ENCODE measurements around the gene CYP3A4. TPM values are rescaled to one million over a fixed set of nuclear protein-coding genes. Genes with fewer than 3 reads are reported as not detected.

Gene CYP3A4
- total and polyA plus RNA-seq, 9 of the 15 experiments (the other 6 are each of a cell fraction or from before 2014, with no cell fraction given) = 0.07 to 0.08 TPM; not detected in 7

DNA sequence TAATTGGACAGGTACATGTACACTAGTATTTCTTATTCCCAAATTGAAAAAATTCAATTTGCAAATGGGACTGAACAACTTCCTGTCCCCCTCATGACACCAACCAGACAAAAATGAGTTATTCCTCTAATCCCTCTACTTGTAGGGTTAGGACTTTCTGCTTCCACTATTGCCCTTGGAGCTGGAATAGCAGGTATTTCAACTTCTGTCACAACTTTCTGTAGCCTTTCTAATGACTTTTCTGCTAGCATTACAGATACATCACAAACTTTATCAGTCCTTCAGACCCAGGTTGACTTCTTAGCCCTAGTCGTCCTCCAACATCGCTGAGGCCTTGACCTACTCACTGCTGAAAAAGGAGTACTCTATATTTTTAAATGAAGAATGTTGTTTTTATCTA lies 55.4 kb downstream of the CYP3A4 start:
- Histone ChIP-seq H2AFZ (ENCODE audit: low read depth, low read length) (no peak overlapping the region), H3K27ac (ENCODE audit: extremely low read depth, low read depth, low read length) (no peak overlapping the region), H3K9me1 (ENCODE audit: control insufficient read depth, insufficient read depth, low read length) (no peaks in the 10 kb centered on the region), H3K4me2 (ENCODE audit: insufficient read depth, low read length) (no peak overlapping the region), H3K36me3 (ENCODE audit: control insufficient read depth, insufficient read depth, low read length) (no peaks in the 10 kb centered on the region), H4K20me1 (replicated peaks; ENCODE audit: control insufficient read depth, insufficient read depth, low read length) (no peaks in the 10 kb centered on the region), H3K9ac (ENCODE audit: insufficient read depth in 1 of 2, low read depth in 2 of 2, low read length in 2 of 2) (no peak overlapping the region), H3K4me3 (no peak overlapping the region), H3K4me1 (replicated peaks in 1 of 2; ENCODE audit: control insufficient read depth in 2 of 2, insufficient read depth in 2 of 2, low read length in 2 of 2) (peaks cover 0 to 4% of the 10 kb centered on the region in 2 experiments; a peak in 3 of 5 replicates), H3K9me3 (replicated peaks; ENCODE audit: control insufficient read depth, insufficient read depth, low read depth, low read length) (no peaks in the 10 kb centered on the region), H3K27me3 (ENCODE audit: control insufficient read depth in 2 of 2, insufficient read depth in 2 of 2, low read length in 2 of 2) (no peaks in the 10 kb centered on the region), H3K79me2 (ENCODE audit: control insufficient read depth, insufficient read depth, low read length) (no peaks in the 10 kb centered on the region)
- 70% methylated on average over 2 of the region's 2 CpGs for WGBS (ENCODE audit: insufficient coverage, low coverage, missing lambda C conversion rate)
- intact Hi-C loops (cut with micrococcal nuclease) = no loop called here
- DNase-seq (ENCODE audit: extremely low read depth in 1 of 4, low spot score in 3 of 4) = no peak
- CTCF ChIA-PET (ENCODE audit: low intra/inter-chr PET ratio) = no interaction called here
- FAIRE-seq = no peak
- in situ Hi-C loops (cut with MboI) = no loop called here
- BruUV-seq (replicated peaks) = no TSS peak
- no peak for ATAC-seq
- POLR2A ChIA-PET = interaction anchor here (0.7 to 2.0 kb wide), 3 partner anchors 10 to 95 kb away, joined by 3 to 6 read pairs (median 3); no protein-coding TSS in a partner anchor
- TF ChIP-seq CBFA2T2 (conservative IDR thresholded peaks at IDR 0.05) (no peak), SREBF1 (IDR thresholded peaks at IDR 0.05; ENCODE audit: borderline replicate concordance, low read depth, low read length) (no peak), CREBBP (IDR thresholded peaks at IDR 0.05; ENCODE audit: low read depth, low read length) (no peak), NCOA6 (IDR thresholded peaks at IDR 0.05) (no peak), JUN (IDR thresholded peaks at IDR 0.05; ENCODE audit: borderline replicate concordance, low read depth, low read length) (no peak), JUN (CRISPR knock-in tag; IDR thresholded peaks at IDR 0.05; ENCODE audit: borderline replicate concordance) (no peak), CCNT2 (IDR thresholded peaks at IDR 0.05; ENCODE audit: borderline replicate concordance, extremely low read depth, insufficient read length, low read depth, low read length) (no peak), MCM5 (IDR thresholded peaks at IDR 0.05; ENCODE audit: low read depth) (no peak), CEBPG (CRISPR knock-in tag; IDR thresholded peaks at IDR 0.05) (no peak), CEBPG (tag; conservative IDR thresholded peaks at IDR 0.05 in 1 of 2, IDR thresholded peaks at IDR 0.05 in 1 of 2) (no peak), HMG20B (CRISPR knock-in tag; IDR thresholded peaks at IDR 0.05) (no peak), PTTG1 (tag; IDR thresholded peaks at IDR 0.05; ENCODE audit: low read depth) (no peak), NFE2L1 (tag; IDR thresholded peaks at IDR 0.05; ENCODE audit: borderline replicate concordance, low read depth) (no peak), PCBP2 (IDR thresholded peaks at IDR 0.05; ENCODE audit: low read depth, low read length, poor library complexity, severe bottlenecking) (no peak)
- TF ChIP-seq, protein P1, sequence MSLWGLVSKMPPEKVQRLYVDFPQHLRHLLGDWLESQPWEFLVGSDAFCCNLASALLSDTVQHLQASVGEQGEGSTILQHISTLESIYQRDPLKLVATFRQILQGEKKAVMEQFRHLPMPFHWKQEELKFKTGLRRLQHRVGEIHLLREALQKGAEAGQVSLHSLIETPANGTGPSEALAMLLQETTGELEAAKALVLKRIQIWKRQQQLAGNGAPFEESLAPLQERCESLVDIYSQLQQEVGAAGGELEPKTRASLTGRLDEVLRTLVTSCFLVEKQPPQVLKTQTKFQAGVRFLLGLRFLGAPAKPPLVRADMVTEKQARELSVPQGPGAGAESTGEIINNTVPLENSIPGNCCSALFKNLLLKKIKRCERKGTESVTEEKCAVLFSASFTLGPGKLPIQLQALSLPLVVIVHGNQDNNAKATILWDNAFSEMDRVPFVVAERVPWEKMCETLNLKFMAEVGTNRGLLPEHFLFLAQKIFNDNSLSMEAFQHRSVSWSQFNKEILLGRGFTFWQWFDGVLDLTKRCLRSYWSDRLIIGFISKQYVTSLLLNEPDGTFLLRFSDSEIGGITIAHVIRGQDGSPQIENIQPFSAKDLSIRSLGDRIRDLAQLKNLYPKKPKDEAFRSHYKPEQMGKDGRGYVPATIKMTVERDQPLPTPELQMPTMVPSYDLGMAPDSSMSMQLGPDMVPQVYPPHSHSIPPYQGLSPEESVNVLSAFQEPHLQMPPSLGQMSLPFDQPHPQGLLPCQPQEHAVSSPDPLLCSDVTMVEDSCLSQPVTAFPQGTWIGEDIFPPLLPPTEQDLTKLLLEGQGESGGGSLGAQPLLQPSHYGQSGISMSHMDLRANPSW (CRISPR knock-in tag; IDR thresholded peaks at IDR 0.05) = no peak
- TF ChIP-seq, protein P2, sequence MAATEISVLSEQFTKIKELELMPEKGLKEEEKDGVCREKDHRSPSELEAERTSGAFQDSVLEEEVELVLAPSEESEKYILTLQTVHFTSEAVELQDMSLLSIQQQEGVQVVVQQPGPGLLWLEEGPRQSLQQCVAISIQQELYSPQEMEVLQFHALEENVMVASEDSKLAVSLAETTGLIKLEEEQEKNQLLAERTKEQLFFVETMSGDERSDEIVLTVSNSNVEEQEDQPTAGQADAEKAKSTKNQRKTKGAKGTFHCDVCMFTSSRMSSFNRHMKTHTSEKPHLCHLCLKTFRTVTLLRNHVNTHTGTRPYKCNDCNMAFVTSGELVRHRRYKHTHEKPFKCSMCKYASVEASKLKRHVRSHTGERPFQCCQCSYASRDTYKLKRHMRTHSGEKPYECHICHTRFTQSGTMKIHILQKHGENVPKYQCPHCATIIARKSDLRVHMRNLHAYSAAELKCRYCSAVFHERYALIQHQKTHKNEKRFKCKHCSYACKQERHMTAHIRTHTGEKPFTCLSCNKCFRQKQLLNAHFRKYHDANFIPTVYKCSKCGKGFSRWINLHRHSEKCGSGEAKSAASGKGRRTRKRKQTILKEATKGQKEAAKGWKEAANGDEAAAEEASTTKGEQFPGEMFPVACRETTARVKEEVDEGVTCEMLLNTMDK (IDR thresholded peaks at IDR 0.05; ENCODE audit: borderline replicate concordance, insufficient read depth, low read depth, low read length, poor library complexity, severe bottlenecking) = no peak
- TF ChIP-seq, protein P3, sequence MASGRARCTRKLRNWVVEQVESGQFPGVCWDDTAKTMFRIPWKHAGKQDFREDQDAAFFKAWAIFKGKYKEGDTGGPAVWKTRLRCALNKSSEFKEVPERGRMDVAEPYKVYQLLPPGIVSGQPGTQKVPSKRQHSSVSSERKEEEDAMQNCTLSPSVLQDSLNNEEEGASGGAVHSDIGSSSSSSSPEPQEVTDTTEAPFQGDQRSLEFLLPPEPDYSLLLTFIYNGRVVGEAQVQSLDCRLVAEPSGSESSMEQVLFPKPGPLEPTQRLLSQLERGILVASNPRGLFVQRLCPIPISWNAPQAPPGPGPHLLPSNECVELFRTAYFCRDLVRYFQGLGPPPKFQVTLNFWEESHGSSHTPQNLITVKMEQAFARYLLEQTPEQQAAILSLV (tag; IDR thresholded peaks at IDR 0.05) = no peak

Data from K562 (cell line).